GM12891 (cell line): ENCODE data around the gene ELL3.

Experiments
- DNase-seq: peaks from one replicate; pipeline ENCODE4 v3.0.0; 2011; ENCODE audit warnings: low spot score; ENCODE audit not compliant: insufficient read length
- FAIRE-seq: peaks from 2 replicates; lab custom pipeline; 2011; peaks lifted over from hg19 to GRCh38; lab: Jason Lieb, UNC
- PAX5 ChIP-seq: IDR thresholded peaks from 2 replicates; pipeline ENCODE4 v1.6.1; 2011; ENCODE audit warnings: low read length, moderate library complexity, mild to moderate bottlenecking; ENCODE audit not compliant: insufficient read depth, severe bottlenecking
- POLR2A ChIP-seq: IDR thresholded peaks from 2 replicates; pipeline ENCODE4 v1.6.1; 2011; ENCODE audit warnings: low read depth, low read length, control low read depth
- POLR2AphosphoS5 ChIP-seq: IDR thresholded peaks from 2 replicates; pipeline ENCODE4 v1.6.1; 2011; ENCODE audit warnings: low read depth, low read length, control low read depth
- POU2F2 ChIP-seq: IDR thresholded peaks from 2 replicates; pipeline ENCODE4 v1.6.1; 2011; ENCODE audit warnings: low read depth, mild to moderate bottlenecking, control low read depth, low read length, moderate library complexity
- SPI1 ChIP-seq: IDR thresholded peaks from 2 replicates; pipeline ENCODE4 v1.6.1; 2011; ENCODE audit warnings: low read depth, low read length, control low read depth
- TAF1 ChIP-seq: IDR thresholded peaks from 2 replicates; pipeline ENCODE4 v1.6.1; 2011; ENCODE audit warnings: low read depth, low read length, control low read depth

The ELL3 gene

GRCh38 chr15:43800286-43801141, 23.7 kb upstream of the ELL3 start, which contains the start of gene HYPK:
Gene HYPK, plus strand, starts transcription at chr15:43800599. Its CDS starts 24 bp downstream, at chr15:43800623.
- TF ChIP-seq POLR2A: peak; percentile 90
- peak; percentile 67 for TF ChIP-seq POU2F2
- TF ChIP-seq POLR2AphosphoS5: peak; percentile 97
- TF ChIP-seq TAF1: peak; percentile 87; the same call in 1 of the 2 replicates
- no peak for TF ChIP-seq PAX5
- TF ChIP-seq SPI1: peak; percentile 21; the same call in 1 of the 2 replicates
- DNase-seq (peak; percentile 70), FAIRE-seq (peak; percentile 94)

GRCh38 chr15:43799945-43800285, 23.1 kb upstream of the ELL3 start, which contains the start of gene SERINC4:
Gene SERINC4, minus strand, starts transcription at chr15:43800220. Its CDS starts 234 bp downstream, at chr15:43799986.
- FAIRE-seq: no peak
- no peak for DNase-seq
- TF ChIP-seq POLR2AphosphoS5 (no peak), POU2F2 (no peak), SPI1 (no peak), TAF1 (no peak), POLR2A (no peak), PAX5 (no peak)

GRCh38 chr15:43799209-43799944, 22.6 kb upstream of the ELL3 start:
- no peak for DNase-seq
- no peak for FAIRE-seq

GRCh38 chr15:43796566-43796965, 19.8 kb upstream of the ELL3 start:
- no peak for DNase-seq
- 0 out of 2 replicates have a peak, but pooled peaks have one; percentile 24 for TF ChIP-seq POLR2AphosphoS5
- TF ChIP-seq TAF1: no peak
- no peak for FAIRE-seq

More at GRCh38 chr15:43799209-43799944, 22.6 kb upstream of the ELL3 start:
- TF ChIP-seq TAF1 (no peak), PAX5 (peak; percentile 30)

- TF ChIP-seq POLR2A: no peak
- TF ChIP-seq TAF1: no peak
- no peak for TF ChIP-seq POLR2AphosphoS5
- TF ChIP-seq SPI1: no peak
- TF ChIP-seq POU2F2: no peak
- no peak for TF ChIP-seq PAX5
- DNase-seq (no peak), FAIRE-seq (no peak)
Observed at GRCh38 chr15:43795997-43796396, 19.2 kb upstream of the ELL3 start.

- no peak for DNase-seq
- TF ChIP-seq POLR2AphosphoS5 (peak; percentile 53; the same call in 1 of the 2 replicates), POLR2A (no peak), POU2F2 (no peak)
- no peak for FAIRE-seq
Observed at GRCh38 chr15:43795197-43795596, 18.4 kb upstream of the ELL3 start.

- no peak for DNase-seq
- no peak for FAIRE-seq
- no peak for TF ChIP-seq TAF1
- TF ChIP-seq PAX5: no peak
- TF ChIP-seq POLR2A: peak; percentile 19; the same call in 1 of the 2 replicates
- no peak for TF ChIP-seq POLR2AphosphoS5
Observed at GRCh38 chr15:43794269-43795037, 17.7 kb upstream of the ELL3 start.

GRCh38 chr15:43793647-43794046, 16.9 kb upstream of the ELL3 start:
- DNase-seq: no peak
- no peak for TF ChIP-seq TAF1
- TF ChIP-seq POLR2A: no peak
- no peak for TF ChIP-seq POLR2AphosphoS5
- no peak for TF ChIP-seq PAX5
- TF ChIP-seq SPI1: no peak
- no peak for TF ChIP-seq POU2F2
- FAIRE-seq: no peak

- FAIRE-seq (no peak), DNase-seq (no peak)
- TF ChIP-seq POLR2A (peak; percentile 41; the same call in 1 of the 2 replicates), TAF1 (no peak; the same call in 1 of the 2 replicates)
Observed at GRCh38 chr15:43792761-43793476, 16.2 kb upstream of the ELL3 start.
